ENCODE results near the gene ADARB2. TPM values are rescaled to one million over a fixed set of nuclear protein-coding genes. Genes with fewer than 3 reads are reported as not detected.
"Not testable (repeated sequence)": the region's sequence is repeated elsewhere in the genome, so short reads cannot be mapped to it uniquely, and the experiment has no call there.

The ADARB2 gene
- total RNA-seq, 1 experiment from 2014 or later: 1.9 TPM

GRCh38 chr10:1418031-1418550, 319.2 kb downstream of the ADARB2 start:
- DNase-seq (ENCODE audit: extremely low read depth, low read depth): no peak

GRCh38 chr10:1417574-1417973, 319.8 kb downstream of the ADARB2 start:
- DNase-seq (ENCODE audit: extremely low read depth, low read depth): no peak

- DNase-seq (ENCODE audit: extremely low read depth, low read depth): no peak
These were observed 320.8 kb downstream of the ADARB2 start for GRCh38 chr10:1416456-1417037.

- DNase-seq (ENCODE audit: extremely low read depth, low read depth): no peak
These were observed 322.4 kb downstream of the ADARB2 start for GRCh38 chr10:1414893-1415292.

- not testable (repeated sequence) for DNase-seq (ENCODE audit: extremely low read depth, low read depth)
These were observed 323.0 kb downstream of the ADARB2 start for GRCh38 chr10:1414346-1414745.

- no peak for DNase-seq (ENCODE audit: extremely low read depth, low read depth)
These were observed 323.5 kb downstream of the ADARB2 start for GRCh38 chr10:1413823-1414222.

GRCh38 chr10:1413256-1413655, 324.1 kb downstream of the ADARB2 start:
- no peak for DNase-seq (ENCODE audit: extremely low read depth, low read depth)

GRCh38 chr10:1412531-1413189, 324.7 kb downstream of the ADARB2 start:
- DNase-seq (ENCODE audit: extremely low read depth, low read depth): no peak

GRCh38 chr10:1411956-1412355, 325.4 kb downstream of the ADARB2 start:
- no peak for DNase-seq (ENCODE audit: extremely low read depth, low read depth)

- DNase-seq (ENCODE audit: extremely low read depth, low read depth): no peak
These were observed 325.9 kb downstream of the ADARB2 start for GRCh38 chr10:1411451-1411850.

- DNase-seq (ENCODE audit: extremely low read depth, low read depth): no peak
These were observed 326.6 kb downstream of the ADARB2 start for GRCh38 chr10:1410469-1411395.

GRCh38 chr10:1410032-1410431, 327.3 kb downstream of the ADARB2 start:
- no peak for DNase-seq (ENCODE audit: extremely low read depth, low read depth)

GRCh38 chr10:1409392-1409791, 327.9 kb downstream of the ADARB2 start:
- DNase-seq (ENCODE audit: extremely low read depth, low read depth): no peak

GRCh38 chr10:1408651-1409367, 328.5 kb downstream of the ADARB2 start:
- DNase-seq (ENCODE audit: extremely low read depth, low read depth): no peak

- no peak for DNase-seq (ENCODE audit: extremely low read depth, low read depth)
These were observed 330.1 kb downstream of the ADARB2 start for GRCh38 chr10:1406967-1407945.

- DNase-seq (ENCODE audit: extremely low read depth, low read depth): no peak
These were observed 331.0 kb downstream of the ADARB2 start for GRCh38 chr10:1406132-1406966.

GRCh38 chr10:1404323-1405260, 332.7 kb downstream of the ADARB2 start:
- DNase-seq (ENCODE audit: extremely low read depth, low read depth): no peak

All from NCI-H460 (cell line).